Endodermal cell (in vitro differentiated cells): ENCODE data around the gene ZNF579. TPM values are rescaled to one million over a fixed set of nuclear protein-coding genes. Genes with fewer than 3 reads are reported as not detected.
A peak's percentile ranks its signal among the peaks of the same experiment; 100 is the strongest.

Experiments used
- DNase-seq: peaks from one replicate; pipeline ENCODE4 v3.0.0-alpha.2; 2017
- H3K27ac ChIP-seq: 2 replicates; pipeline ENCODE4 v1.5.1; 2013; ENCODE audit warnings: mild to moderate bottlenecking, low read depth, low read length, moderate library complexity
- H3K27me3 ChIP-seq: 2 replicates; pipeline ENCODE4 v1.6.1; 2013; ENCODE audit warnings: mild to moderate bottlenecking, low read length, moderate library complexity; ENCODE audit not compliant: insufficient read depth, control insufficient read depth, poor library complexity, severe bottlenecking
- H3K36me3 ChIP-seq: 2 replicates; pipeline ENCODE4 v1.7.0; 2013; ENCODE audit warnings: mild to moderate bottlenecking, low read length, moderate library complexity; ENCODE audit not compliant: control insufficient read depth, insufficient read depth
- H3K4me1 ChIP-seq: one replicate; pipeline ENCODE4 v1.7.0; 2013; ENCODE audit warnings: low read length; ENCODE audit not compliant: control insufficient read depth, insufficient read depth
- H3K4me3 ChIP-seq: 2 replicates; pipeline ENCODE4 v1.5.1; 2013; ENCODE audit warnings: mild to moderate bottlenecking, low read length, moderate library complexity
- H3K9ac ChIP-seq: 2 replicates; pipeline ENCODE4 v1.6.1; 2013; ENCODE audit warnings: mild to moderate bottlenecking, low read length, moderate library complexity; ENCODE audit not compliant: poor library complexity, severe bottlenecking; ENCODE audit errors: extremely low read depth
- H3K9me3 ChIP-seq: 2 replicates; pipeline ENCODE4 v1.6.1; 2013; ENCODE audit warnings: mild to moderate bottlenecking, low read length, moderate library complexity; ENCODE audit not compliant: control insufficient read depth
- H3K27ac Mint-ChIP-seq: 2 replicates; pipeline ENCODE4 v1.8.0; 2020; ENCODE audit warnings: mixed read lengths
- H3K27me3 Mint-ChIP-seq: 2 replicates; pipeline ENCODE4 v1.8.0; 2021; ENCODE audit warnings: mild to moderate bottlenecking, mixed read lengths; ENCODE audit not compliant: insufficient read depth
- H3K36me3 Mint-ChIP-seq: 2 replicates; pipeline ENCODE4 v1.8.0; 2020; ENCODE audit warnings: low read depth, mixed read lengths
- H3K4me1 Mint-ChIP-seq: 2 replicates; pipeline ENCODE4 v1.8.0; 2020; ENCODE audit warnings: mixed read lengths
- H3K4me3 Mint-ChIP-seq: 2 replicates; pipeline ENCODE4 v1.8.0; 2020; ENCODE audit warnings: mild to moderate bottlenecking, moderate library complexity, mixed read lengths
- H3K9me3 Mint-ChIP-seq: 2 replicates; pipeline ENCODE4 v1.8.0; 2020; ENCODE audit warnings: mild to moderate bottlenecking, mixed read lengths
- WGBS, 2 experiments: methylation state at CpG; one replicate each; pipeline versions ENCODE4 v1.1.5 to v1.1.7; 2013; ENCODE audit warnings: missing lambda C conversion rate in 2 of 2, mixed read lengths in 1 of 2; ENCODE audit not compliant: insufficient coverage in 1 of 2, insufficient read length in 1 of 2; 5-methylcytosine and 5-hydroxymethylcytosine counted together
- total RNA-seq, 2 donors: library from RNA; stranded (reverse); fragmentation: NEBNext Ultra II Directional in 1 of 2; extraction: Animal tissue kit (Norgen Biotek cat#: 25700) in 1 of 2; gene quantifications; 2 replicates in 1 of 2; 3 replicates in 1 of 2; pipeline ENCODE4 v1.2.1, GENCODE V29; 2021
- TF ChIP-seq, protein P1 (sequence below): fragments of 200-600 bp; sonication (generic); conservative IDR thresholded peaks from 2 replicates; pipeline ENCODE4 v1.5.0; 2021; ENCODE audit warnings: antibody characterized with exemption, mild to moderate bottlenecking

The ZNF579 gene
- total RNA-seq, 2 donors from 2014 or later = 27.5 to 30.7 TPM

- H3K27ac ChIP-seq = no peak overlapping the region
- H3K27me3 ChIP-seq = no peaks in the 10 kb centered on the region
- peaks cover 39% of the 10 kb centered on the region for H3K36me3 Mint-ChIP-seq
These were observed 17.4 kb upstream of the ZNF579 start for GRCh38 chr19:55598034-55598433.

DNA sequence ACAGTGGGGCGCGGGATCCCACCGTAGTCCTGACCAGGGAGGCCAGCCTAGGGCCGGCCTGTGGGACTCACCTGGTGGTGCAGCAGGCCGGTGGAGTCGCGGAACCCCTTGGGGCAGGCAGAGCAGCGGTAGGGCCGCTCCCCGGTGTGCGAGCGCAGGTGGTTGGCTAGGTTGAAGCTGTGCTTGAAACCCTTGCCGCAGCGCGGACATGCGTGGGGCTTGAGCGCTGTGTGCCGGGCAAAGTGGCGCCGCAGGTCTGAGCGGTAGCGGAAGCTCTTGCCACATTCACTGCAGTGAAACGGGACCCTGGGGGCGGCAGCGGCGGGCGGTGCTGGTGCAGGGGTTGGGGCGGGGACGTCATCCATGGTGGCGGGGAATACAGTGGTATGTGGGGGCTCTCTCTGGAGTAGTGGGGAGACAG is 16.9 kb upstream of the ZNF579 start:
- Mint-ChIP-seq H3K4me3 (no peak overlapping the region), H3K27ac (no peak overlapping the region)

More at GRCh38 chr19:55598034-55598433, 17.4 kb upstream of the ZNF579 start:
- Mint-ChIP-seq H3K27ac (no peak overlapping the region), H3K9me3 (peaks cover 4% of the 10 kb centered on the region), H3K4me1 (peaks cover 4% of the 10 kb centered on the region), H3K27me3 (peaks cover 4% of the 10 kb centered on the region), H3K4me3 (no peak overlapping the region)
- TF ChIP-seq, protein P1, sequence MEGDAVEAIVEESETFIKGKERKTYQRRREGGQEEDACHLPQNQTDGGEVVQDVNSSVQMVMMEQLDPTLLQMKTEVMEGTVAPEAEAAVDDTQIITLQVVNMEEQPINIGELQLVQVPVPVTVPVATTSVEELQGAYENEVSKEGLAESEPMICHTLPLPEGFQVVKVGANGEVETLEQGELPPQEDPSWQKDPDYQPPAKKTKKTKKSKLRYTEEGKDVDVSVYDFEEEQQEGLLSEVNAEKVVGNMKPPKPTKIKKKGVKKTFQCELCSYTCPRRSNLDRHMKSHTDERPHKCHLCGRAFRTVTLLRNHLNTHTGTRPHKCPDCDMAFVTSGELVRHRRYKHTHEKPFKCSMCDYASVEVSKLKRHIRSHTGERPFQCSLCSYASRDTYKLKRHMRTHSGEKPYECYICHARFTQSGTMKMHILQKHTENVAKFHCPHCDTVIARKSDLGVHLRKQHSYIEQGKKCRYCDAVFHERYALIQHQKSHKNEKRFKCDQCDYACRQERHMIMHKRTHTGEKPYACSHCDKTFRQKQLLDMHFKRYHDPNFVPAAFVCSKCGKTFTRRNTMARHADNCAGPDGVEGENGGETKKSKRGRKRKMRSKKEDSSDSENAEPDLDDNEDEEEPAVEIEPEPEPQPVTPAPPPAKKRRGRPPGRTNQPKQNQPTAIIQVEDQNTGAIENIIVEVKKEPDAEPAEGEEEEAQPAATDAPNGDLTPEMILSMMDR = no peak
- Histone ChIP-seq H3K9ac (no peak overlapping the region), H3K4me1 (no peaks in the 10 kb centered on the region), H3K9me3 (no peaks in the 10 kb centered on the region), H3K4me3 (peak overlapping the region; percentile 99), H3K36me3 (peaks cover 30% of the 10 kb centered on the region)
- DNase-seq = no peak
- 87 to 91% methylated on average over 7 to 9 of the region's 9 CpGs for WGBS, 2 experiments

DNA sequence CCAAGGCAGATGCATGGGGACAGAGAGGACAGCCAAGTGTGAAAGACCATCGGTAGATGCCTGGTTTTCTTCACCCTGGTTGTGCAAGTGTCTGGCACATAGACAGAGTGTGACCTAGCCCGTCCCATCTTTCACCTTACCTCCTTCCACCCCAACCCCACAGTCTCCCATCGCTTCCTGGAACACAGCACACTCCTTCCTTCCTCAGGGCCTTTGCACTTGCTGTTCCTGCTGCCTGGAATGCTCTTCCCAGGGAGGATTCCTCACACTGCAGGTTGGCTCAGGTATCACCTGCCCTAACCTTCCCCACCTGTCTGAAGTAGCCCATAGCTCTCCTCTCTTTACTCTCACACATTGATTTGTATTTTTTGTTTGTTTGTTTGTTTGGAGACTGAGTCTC is 15.7 kb upstream of the ZNF579 start:
- Mint-ChIP-seq H3K27ac (no peak overlapping the region), H3K27me3 (peaks cover 10% of the 10 kb centered on the region), H3K4me1 (peaks cover 4% of the 10 kb centered on the region), H3K4me3 (no peak overlapping the region), H3K36me3 (peaks cover 44% of the 10 kb centered on the region), H3K9me3 (peaks cover 4% of the 10 kb centered on the region)
- DNase-seq = no peak
- no peak overlapping the region for H3K4me3 ChIP-seq
- no peaks in the 10 kb centered on the region for H3K9me3 ChIP-seq
- TF ChIP-seq, protein P1 = no peak
- no peaks in the 10 kb centered on the region for H3K27me3 ChIP-seq
- 96% methylated on average over 3 of the region's 3 CpGs; no CpG with 5 or more reads in 1 of the 2 experiments for WGBS, 2 experiments
- H3K27ac ChIP-seq = no peak overlapping the region
- H3K36me3 ChIP-seq = peaks cover 34% of the 10 kb centered on the region
- no peak overlapping the region for H3K9ac ChIP-seq
- H3K4me1 ChIP-seq = no peaks in the 10 kb centered on the region

More for the DNA sequence above, 16.9 kb upstream of the ZNF579 start:
- TF ChIP-seq, protein P1 = no peak
- Histone ChIP-seq H3K9ac (no peak overlapping the region), H3K36me3 (peaks cover 30% of the 10 kb centered on the region), H3K4me3 (no peak overlapping the region), H3K27me3 (no peaks in the 10 kb centered on the region), H3K9me3 (no peaks in the 10 kb centered on the region), H3K27ac (no peak overlapping the region), H3K4me1 (no peaks in the 10 kb centered on the region)
- whole genome bisulfite sequencing, 2 experiments = 95 to 96% methylated on average over 15 to 26 of the region's 30 CpGs
- H3K4me1 Mint-ChIP-seq = peaks cover 4% of the 10 kb centered on the region
- no peak for DNase-seq
- H3K27me3 Mint-ChIP-seq = peaks cover 4% of the 10 kb centered on the region
- peaks cover 4% of the 10 kb centered on the region for H3K9me3 Mint-ChIP-seq
- H3K36me3 Mint-ChIP-seq = peaks cover 39% of the 10 kb centered on the region
